Fibroblast of the aortic adventitia (primary cell): Measurements from ENCODE around the gene TM9SF3. TPM values are rescaled to one million over a fixed set of nuclear protein-coding genes. Genes with fewer than 3 reads are reported as not detected.
"Not testable (repeated sequence)": the region's sequence is repeated elsewhere in the genome, so short reads cannot be mapped to it uniquely, and the experiment has no call there.

Experiments
- DNase-seq: peaks from one replicate; pipeline ENCODE4 v3.0.0-alpha.2; 2010; ENCODE audit warnings: low read depth
- H3K4me3 ChIP-seq: 2 replicates; pipeline ENCODE4 v1.5.1; 2011; ENCODE audit warnings: low read depth, mild to moderate bottlenecking, control low read depth, low read length, moderate library complexity
- CTCF ChIP-seq: IDR thresholded peaks from 2 replicates; pipeline ENCODE4 v1.5.1; 2011; ENCODE audit warnings: mild to moderate bottlenecking, low read length, control low read depth, inconsistent platforms; ENCODE audit not compliant: insufficient read depth
- total RNA-seq: library from RNA; depleted of rRNA; stranded (reverse); fragments of >200 nt; gene quantifications from 2 replicates; pipeline ENCODE4 v1.2.3, GENCODE V29; 2012; ENCODE audit warnings: low replicate concordance

Gene TM9SF3
- total RNA-seq, 1 donor, result 120 TPM

GRCh38 chr10:96556003-96556402 lies 30.8 kb downstream of the TM9SF3 start:
- DNase-seq, result peak; percentile 11
- TF ChIP-seq CTCF, result peak; percentile 34
- no peak overlapping the region for H3K4me3 ChIP-seq

GRCh38 chr10:96555330-96555729 lies 31.5 kb downstream of the TM9SF3 start:
- DNase-seq, result no peak
- no peak for TF ChIP-seq CTCF

GRCh38 chr10:96548589-96548988 lies 38.2 kb downstream of the TM9SF3 start:
- DNase-seq, result no peak
- H3K4me3 ChIP-seq, result no peak overlapping the region
- no peak for TF ChIP-seq CTCF

More at GRCh38 chr10:96555330-96555729, 31.5 kb downstream of the TM9SF3 start:
- H3K4me3 ChIP-seq, result no peak overlapping the region

GRCh38 chr10:96545558-96545957 lies 41.3 kb downstream of the TM9SF3 start:
- DNase-seq, H3K4me3 ChIP-seq: not testable (repeated sequence)

- no peak for DNase-seq
- TF ChIP-seq CTCF, result no peak
- H3K4me3 ChIP-seq, result no peak overlapping the region
These were observed 44.9 kb downstream of the TM9SF3 start for GRCh38 chr10:96541921-96542320.

- no peak for TF ChIP-seq CTCF
- H3K4me3 ChIP-seq, result no peak overlapping the region
- DNase-seq, result no peak
These were observed 46.6 kb downstream of the TM9SF3 start for GRCh38 chr10:96540240-96540639.

- DNase-seq, result no peak
- no peak overlapping the region for H3K4me3 ChIP-seq
- no peak for TF ChIP-seq CTCF
These were observed 48.1 kb downstream of the TM9SF3 start for GRCh38 chr10:96538683-96539082.
